ENCODE measurements around the gene TRAF3IP1. TPM values are rescaled to one million over a fixed set of nuclear protein-coding genes. Genes with fewer than 3 reads are reported as not detected.
A peak's percentile ranks its signal among the peaks of the same experiment; 100 is the strongest.
"Not testable (repeated sequence)": the region's sequence is repeated elsewhere in the genome, so short reads cannot be mapped to it uniquely, and the experiment has no call there.

The TRAF3IP1 gene
- total and polyA plus RNA-seq, 2 donors = 9.6 to 13.6 TPM

DNA sequence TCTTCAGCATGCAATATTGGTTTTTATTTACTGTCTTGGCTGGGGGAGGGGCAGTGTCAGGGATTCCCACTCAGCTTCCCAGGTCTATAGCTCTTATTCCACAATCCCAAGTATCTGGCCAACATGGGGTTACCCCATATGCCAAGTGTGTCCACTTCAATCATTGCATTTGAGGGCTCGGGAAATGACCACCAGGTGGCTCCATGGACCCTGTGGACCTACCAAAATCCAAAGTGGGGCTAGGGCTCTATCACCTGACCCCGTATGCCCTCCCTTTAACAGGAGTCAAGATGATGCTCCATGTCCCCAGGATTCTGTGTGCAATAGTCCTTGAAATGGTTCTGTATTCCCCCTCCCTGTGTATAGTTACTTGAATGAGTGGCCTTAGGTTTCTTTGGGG lies 12.1 kb upstream of the TRAF3IP1 start:
- Histone ChIP-seq H3K4me3 (ENCODE audit: low read depth, low read length) (no peak overlapping the region), H3K4me1 (ENCODE audit: insufficient read depth) (no peaks in the 10 kb centered on the region), H3K36me3 (ENCODE audit: insufficient read depth) (no peaks in the 10 kb centered on the region), H3K27ac (ENCODE audit: low read depth) (no peak overlapping the region)
- 65% methylated on average over 2 of the region's 2 CpGs for WGBS
- no peak for DNase-seq (ENCODE audit: extremely low spot score)

DNA sequence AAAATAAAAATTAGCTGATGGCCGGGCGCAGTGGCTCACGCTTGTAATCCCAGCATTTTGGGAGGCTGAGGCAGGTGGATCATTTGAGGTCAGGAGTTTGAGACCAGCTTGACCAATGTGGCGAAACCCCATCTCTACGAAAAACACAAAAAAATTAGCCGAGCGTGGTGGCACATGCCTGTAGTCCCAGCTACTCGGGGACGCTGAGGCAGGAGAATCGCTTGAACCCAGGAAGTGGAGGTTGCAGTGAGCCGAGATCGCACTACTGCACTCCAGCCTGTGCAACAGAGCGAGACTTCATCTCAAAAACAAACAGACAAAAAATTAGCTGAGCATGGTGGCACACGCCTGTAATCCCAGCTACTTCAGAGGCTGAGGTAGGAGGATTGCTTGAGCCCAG lies 9.6 kb upstream of the TRAF3IP1 start:
- not testable (repeated sequence) for H3K4me1 ChIP-seq (ENCODE audit: insufficient read depth); H3K27ac ChIP-seq (ENCODE audit: low read depth); DNase-seq (ENCODE audit: extremely low spot score); H3K4me3 ChIP-seq (ENCODE audit: low read depth, low read length); H3K36me3 ChIP-seq (ENCODE audit: insufficient read depth)
- WGBS = 88% methylated on average over 14 of the region's 14 CpGs

DNA sequence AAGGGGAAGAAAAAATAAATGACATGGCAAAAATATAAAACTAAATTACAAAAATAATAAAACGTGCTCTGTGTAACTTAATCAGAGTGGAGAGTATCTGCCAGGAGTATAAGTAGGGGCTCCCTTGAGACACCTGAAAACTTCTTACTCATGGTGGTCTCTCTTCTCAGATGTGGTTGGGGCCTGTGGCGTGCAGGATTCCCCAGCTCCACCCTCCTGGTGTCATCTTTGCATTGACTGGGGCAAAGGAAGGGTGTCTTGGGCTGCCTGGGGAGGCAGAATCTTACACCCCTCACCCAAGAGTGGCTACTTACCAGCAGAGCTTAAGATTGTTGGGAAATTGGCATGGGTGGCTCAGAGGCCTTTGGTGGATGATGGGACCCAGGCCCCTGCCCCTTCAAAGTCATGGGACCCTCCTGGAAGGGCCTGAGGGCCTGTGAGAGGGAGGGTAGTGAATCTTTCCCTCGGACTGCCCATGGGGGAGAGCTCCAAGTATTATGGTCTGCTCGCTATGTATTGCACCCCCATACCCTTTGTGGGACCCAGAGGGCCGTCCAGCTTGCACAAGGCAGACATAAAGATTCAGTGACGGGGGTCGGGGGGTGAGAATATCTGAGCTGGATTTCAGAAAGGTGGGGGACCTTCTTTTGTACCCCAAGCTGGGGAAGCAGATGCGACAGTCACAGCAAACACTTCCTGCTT lies 6.9 kb upstream of the TRAF3IP1 start:
- Histone ChIP-seq H3K4me1 (ENCODE audit: insufficient read depth) (no peaks in the 10 kb centered on the region), H3K4me3 (ENCODE audit: low read depth, low read length) (no peak overlapping the region), H3K36me3 (ENCODE audit: insufficient read depth) (no peaks in the 10 kb centered on the region), H3K27ac (ENCODE audit: low read depth) (no peak overlapping the region)
- WGBS = 89% methylated on average over 8 of the region's 8 CpGs
- DNase-seq (ENCODE audit: extremely low spot score) = no peak

DNA sequence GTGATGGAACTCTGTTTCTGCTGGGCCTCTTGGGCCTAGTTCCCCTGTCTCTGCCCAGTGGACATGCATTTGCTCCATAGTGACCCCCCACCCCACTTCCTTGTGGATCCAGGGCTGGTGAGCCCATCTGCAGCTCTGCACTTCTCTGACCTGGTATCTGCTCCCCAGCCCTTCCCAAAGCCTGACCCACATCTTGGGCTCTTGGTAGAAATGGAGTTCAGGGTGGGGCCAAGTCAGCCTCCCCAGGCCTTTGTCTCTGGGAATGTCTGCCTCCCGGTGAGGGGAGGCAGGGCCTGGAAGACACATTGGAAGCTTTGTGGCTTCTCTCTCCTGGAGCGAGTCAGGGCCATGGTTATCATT lies 6.3 kb upstream of the TRAF3IP1 start:
- Histone ChIP-seq H3K4me1 (ENCODE audit: insufficient read depth) (no peaks in the 10 kb centered on the region), H3K36me3 (ENCODE audit: insufficient read depth) (no peaks in the 10 kb centered on the region), H3K4me3 (ENCODE audit: low read depth, low read length) (no peak overlapping the region), H3K27ac (ENCODE audit: low read depth) (no peak overlapping the region)
- DNase-seq (ENCODE audit: extremely low spot score) = no peak
- WGBS = 70% methylated on average over 2 of the region's 2 CpGs

DNA sequence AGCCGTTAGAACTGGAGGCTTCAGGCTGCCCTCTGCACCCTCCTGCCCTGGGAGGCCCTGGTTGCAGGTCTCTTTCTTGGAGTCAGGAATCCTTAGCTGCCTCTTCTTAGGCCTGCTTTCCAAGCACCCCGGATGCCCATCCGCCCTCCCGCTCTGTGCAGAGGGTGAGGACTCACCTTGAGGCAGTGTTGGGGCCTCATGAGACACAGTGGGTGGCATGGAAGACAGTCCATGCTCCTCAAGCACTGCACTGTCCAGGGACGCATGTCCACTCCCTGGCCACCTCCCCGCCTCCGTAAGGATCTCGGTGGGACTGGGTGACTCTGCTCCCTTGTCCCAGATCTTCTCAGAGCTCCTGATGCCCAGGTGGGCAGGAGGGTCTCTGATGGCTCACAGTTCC lies 5.7 kb upstream of the TRAF3IP1 start:
- H3K36me3 ChIP-seq (ENCODE audit: insufficient read depth) = no peaks in the 10 kb centered on the region
- H3K27ac ChIP-seq (ENCODE audit: low read depth) = no peak overlapping the region
- no peak overlapping the region for H3K4me3 ChIP-seq (ENCODE audit: low read depth, low read length)
- DNase-seq (ENCODE audit: extremely low spot score) = no peak
- no peaks in the 10 kb centered on the region for H3K4me1 ChIP-seq (ENCODE audit: insufficient read depth)
- WGBS = 97% methylated on average over 8 of the region's 8 CpGs

DNA sequence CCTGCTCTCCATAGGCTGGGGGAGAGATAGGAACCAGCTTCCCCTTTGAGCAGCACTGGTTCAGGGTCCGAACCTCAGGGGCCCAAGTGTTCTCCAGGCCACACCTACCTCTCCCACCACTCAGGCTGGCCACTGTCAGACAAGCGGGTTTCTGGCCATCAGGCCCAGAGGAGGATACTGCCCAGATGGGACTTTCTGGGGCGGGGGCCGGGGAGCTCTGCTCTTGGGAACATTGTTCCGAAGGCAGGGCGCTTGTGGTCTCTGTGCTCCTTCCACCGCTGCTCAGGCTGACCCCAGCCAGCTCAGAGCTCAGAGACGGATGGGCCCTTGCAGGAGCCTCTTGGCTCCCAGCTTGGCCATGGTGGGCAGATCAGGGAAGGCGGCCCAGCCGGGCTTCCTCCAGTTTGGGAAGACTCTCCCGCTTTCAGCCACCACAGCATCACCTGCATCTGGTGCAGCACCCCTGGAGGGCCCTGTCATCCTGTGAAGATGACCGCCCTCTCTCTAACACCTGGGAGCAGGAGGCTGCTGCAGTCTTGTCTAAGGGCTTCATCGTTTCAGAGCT lies 5.2 kb upstream of the TRAF3IP1 start:
- no peak for DNase-seq (ENCODE audit: extremely low spot score)
- Histone ChIP-seq H3K4me3 (ENCODE audit: low read depth, low read length) (no peak overlapping the region), H3K4me1 (ENCODE audit: insufficient read depth) (no peaks in the 10 kb centered on the region), H3K36me3 (ENCODE audit: insufficient read depth) (no peaks in the 10 kb centered on the region), H3K27ac (ENCODE audit: low read depth) (no peak overlapping the region)
- WGBS = 95% methylated on average over 13 of the region's 13 CpGs

DNA sequence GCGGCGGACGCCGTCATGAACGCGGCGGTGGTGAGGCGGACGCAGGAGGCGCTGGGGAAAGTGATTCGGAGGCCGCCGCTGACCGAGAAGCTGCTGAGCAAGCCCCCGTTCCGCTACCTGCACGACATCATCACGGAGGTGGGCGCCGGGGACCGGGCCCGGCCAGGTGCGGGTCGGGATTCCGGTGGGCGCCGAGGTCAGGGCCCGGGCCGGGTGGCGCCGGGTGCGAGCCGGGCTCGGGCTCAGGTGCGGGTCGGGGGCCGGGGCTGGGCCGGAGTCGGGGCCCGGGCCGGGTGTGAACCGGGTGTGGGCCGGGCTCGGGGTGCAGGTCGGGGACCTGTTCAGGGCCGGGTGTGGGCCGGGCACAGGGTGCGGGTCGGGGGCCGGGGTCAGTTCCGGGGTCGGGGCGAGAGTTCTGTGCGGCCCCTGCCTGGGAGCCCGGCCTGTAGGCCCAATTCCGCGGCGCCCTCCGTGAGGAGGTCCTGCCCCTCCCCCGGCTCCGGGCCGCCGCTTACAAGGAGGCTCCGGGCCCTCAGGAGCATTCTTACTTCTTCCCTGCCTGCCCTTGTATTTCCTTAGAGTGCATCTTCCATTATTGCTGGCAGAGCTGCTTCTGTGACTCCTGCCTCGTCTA lies 447 bp downstream of the TRAF3IP1 start:
- WGBS = 1% methylated on average over 65 of the region's 65 CpGs
- DNase-seq (ENCODE audit: extremely low spot score) = no peak

DNA sequence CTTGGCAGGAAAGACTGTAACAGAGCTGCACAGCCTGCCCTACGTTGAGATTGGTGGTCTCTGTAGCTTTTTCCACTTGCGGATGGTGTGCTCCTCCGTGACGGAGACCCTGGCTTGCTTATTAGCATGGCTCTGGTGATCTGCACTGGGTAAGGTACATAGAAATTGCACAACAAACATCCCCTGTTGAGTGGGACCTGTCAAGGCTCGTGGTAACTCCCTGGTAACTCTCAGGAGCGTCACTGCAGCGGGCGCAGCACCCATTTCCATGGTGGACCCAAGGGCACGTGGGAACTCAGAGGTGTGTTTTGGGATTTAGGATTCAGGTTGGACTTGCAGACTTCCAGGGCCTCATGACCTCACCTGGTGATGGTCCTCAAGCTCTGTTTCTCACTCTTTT lies 1.1 kb downstream of the TRAF3IP1 start:
- Histone ChIP-seq H3K4me3 (ENCODE audit: low read depth, low read length) (peak overlapping the region; percentile 98), H3K27ac (ENCODE audit: low read depth) (no peak overlapping the region), H3K36me3 (ENCODE audit: insufficient read depth) (no peaks in the 10 kb centered on the region), H3K4me1 (ENCODE audit: insufficient read depth) (no peaks in the 10 kb centered on the region)
- 66% methylated on average over 9 of the region's 9 CpGs for WGBS
- DNase-seq (ENCODE audit: extremely low spot score) = no peak

More for the DNA sequence above, 447 bp downstream of the TRAF3IP1 start:
- Histone ChIP-seq H3K4me1 (ENCODE audit: insufficient read depth) (no peaks in the 10 kb centered on the region), H3K36me3 (ENCODE audit: insufficient read depth) (no peaks in the 10 kb centered on the region), H3K4me3 (ENCODE audit: low read depth, low read length) (peak overlapping the region; percentile 98), H3K27ac (ENCODE audit: low read depth) (no peak overlapping the region)

DNA sequence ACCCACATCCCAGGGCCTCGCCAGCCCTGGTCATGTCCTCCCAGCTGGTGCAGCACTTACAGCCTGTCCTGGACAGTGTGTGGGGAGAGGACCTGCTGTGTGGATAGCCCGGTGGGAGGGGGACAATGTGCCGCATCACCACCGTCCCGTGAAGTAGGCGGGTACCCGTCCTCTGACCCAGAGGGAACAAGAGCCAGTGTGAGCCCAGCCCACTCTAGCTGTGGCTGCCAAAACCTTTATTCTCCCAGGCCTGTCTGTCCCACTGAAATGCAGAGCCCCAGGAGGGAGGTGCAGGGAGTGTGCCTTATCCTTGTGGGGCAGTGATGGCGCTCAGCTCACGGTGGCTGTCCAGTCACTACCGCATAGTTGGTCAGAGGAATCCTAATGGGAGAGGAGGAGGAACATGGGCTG lies 1.7 kb downstream of the TRAF3IP1 start:
- Histone ChIP-seq H3K4me3 (ENCODE audit: low read depth, low read length) (no peak overlapping the region), H3K4me1 (ENCODE audit: insufficient read depth) (no peaks in the 10 kb centered on the region), H3K27ac (ENCODE audit: low read depth) (no peak overlapping the region), H3K36me3 (ENCODE audit: insufficient read depth) (no peaks in the 10 kb centered on the region)
- WGBS = 88% methylated on average over 10 of the region's 10 CpGs
- DNase-seq (ENCODE audit: extremely low spot score) = no peak

DNA sequence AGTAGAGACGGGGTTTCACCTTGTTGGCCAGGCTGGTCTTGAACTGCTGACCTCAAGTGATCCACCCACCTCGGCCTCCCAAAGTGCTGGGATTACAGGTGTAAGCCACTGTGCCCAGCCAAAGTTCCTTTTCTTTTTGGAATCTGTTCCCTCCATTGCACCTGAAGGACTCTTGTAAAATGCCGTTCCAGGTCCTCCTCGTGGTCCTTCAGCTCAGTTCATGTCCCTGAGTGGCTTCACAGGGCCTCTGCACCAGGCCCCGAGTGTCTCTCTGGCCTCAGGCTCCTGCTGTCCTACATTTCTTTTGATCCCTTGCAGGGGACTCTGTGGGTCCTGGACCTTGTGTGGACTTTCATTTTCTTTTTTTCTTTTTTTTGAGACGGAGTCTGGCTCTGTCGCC lies 3.9 kb downstream of the TRAF3IP1 start:
- not testable (repeated sequence) for DNase-seq (ENCODE audit: extremely low spot score)

DNA sequence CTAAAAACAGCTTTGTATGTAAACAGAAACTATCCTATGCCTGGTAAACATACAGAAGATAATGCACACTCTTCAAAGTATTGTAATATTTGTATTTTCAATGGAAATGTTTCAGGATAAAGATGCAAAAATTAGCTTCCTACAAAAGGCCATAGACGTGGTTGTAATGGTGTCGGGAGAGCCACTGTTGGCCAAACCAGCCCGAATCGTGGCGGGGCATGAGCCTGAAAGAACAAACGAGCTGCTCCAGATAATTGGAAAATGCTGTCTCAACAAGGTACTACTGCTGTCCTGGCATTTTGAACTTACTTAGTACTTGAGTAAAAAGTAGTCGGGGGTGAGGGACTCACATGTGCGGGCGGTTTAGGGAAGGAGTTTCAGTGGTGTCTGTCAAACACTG lies 5.4 kb downstream of the TRAF3IP1 start:
- H3K4me3 ChIP-seq (ENCODE audit: low read depth, low read length) = no peak overlapping the region
- WGBS = 86% methylated on average over 9 of the region's 9 CpGs
- H3K36me3 ChIP-seq (ENCODE audit: insufficient read depth) = no peaks in the 10 kb centered on the region
- no peak overlapping the region for H3K27ac ChIP-seq (ENCODE audit: low read depth)
- no peak for DNase-seq (ENCODE audit: extremely low spot score)
- no peaks in the 10 kb centered on the region for H3K4me1 ChIP-seq (ENCODE audit: insufficient read depth)

More for the DNA sequence above, 3.9 kb downstream of the TRAF3IP1 start:
- not testable (repeated sequence) for H3K4me1 ChIP-seq (ENCODE audit: insufficient read depth); H3K4me3 ChIP-seq (ENCODE audit: low read depth, low read length); H3K27ac ChIP-seq (ENCODE audit: low read depth); H3K36me3 ChIP-seq (ENCODE audit: insufficient read depth)
- WGBS = 96% methylated on average over 7 of the region's 7 CpGs

DNA sequence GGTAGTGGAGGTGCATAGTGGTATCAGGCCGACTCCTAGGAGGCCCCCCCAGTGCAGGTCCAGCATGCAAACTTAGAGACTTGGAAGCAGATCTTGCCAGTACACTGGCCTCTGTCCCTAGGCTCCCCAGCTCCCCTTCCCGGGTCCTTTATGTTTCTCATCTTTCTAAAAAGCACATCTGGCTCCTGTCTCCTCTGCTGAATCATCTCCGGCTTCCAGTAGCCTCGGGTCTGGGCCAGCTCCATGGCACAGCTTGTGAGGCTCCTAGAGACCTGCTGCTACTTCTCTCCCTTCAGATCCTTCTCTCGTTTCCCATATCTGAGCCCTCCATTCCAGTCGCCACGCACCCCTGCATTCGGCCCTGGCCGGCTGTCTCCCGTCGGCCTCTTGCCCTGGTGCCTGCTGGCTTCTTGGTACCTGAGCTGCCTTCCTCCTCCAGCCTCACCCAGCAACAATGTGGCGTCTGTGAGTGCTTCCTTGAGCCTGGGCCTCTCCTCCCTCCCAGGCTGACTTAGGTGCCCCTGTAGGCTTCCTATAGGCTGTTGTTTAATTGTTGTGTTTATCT lies 6.6 kb downstream of the TRAF3IP1 start:
- WGBS = 93% methylated on average over 12 of the region's 12 CpGs

DNA sequence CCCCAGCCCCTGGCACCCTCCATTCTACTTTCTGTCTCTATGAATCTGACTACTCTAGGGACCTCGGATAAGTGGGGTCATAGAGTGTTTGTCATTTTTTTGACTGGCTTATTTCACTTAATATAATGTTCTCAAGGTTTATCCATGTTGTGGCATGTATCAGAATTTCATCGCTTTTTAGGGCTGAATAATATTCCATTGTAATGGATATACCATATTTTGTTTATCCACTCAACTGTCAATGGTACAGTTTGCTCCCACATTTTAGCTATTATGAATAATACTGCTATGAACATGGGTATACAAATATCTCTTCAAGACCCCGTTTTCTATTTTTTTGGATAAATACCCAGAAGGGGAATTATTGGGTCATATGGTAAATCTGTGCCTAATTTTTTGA lies 7.4 kb downstream of the TRAF3IP1 start:
- no peak overlapping the region for H3K4me3 ChIP-seq (ENCODE audit: low read depth, low read length)
- no peaks in the 10 kb centered on the region for H3K36me3 ChIP-seq (ENCODE audit: insufficient read depth)
- 98% methylated on average over 3 of the region's 3 CpGs for WGBS
- H3K27ac ChIP-seq (ENCODE audit: low read depth) = no peak overlapping the region
- no peaks in the 10 kb centered on the region for H3K4me1 ChIP-seq (ENCODE audit: insufficient read depth)
- no peak for DNase-seq (ENCODE audit: extremely low spot score)

More for the DNA sequence above, 6.6 kb downstream of the TRAF3IP1 start:
- Histone ChIP-seq H3K27ac (ENCODE audit: low read depth) (no peak overlapping the region), H3K4me1 (ENCODE audit: insufficient read depth) (no peaks in the 10 kb centered on the region), H3K36me3 (ENCODE audit: insufficient read depth) (no peaks in the 10 kb centered on the region), H3K4me3 (ENCODE audit: low read depth, low read length) (no peak overlapping the region)
- DNase-seq (ENCODE audit: extremely low spot score) = no peak

DNA sequence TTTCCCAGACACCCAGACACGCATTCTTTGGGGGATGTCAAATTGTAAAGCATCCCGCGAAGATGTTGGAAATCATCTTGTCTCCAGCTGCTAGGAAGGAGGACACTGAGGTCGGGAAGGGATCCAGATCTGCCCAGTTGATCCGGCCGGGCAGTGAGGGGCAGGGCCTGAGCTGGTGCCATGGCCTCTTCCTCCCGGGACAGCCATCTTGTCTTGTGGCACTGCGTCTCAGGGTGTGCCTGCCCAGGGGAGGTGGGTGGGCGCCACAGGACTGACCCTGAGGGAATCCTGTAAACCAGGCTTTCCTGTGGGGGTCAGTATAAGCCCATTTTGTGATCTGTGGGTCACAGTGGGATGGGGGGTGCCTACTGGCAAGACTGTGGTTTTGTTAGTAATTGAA lies 10.1 kb downstream of the TRAF3IP1 start:
- 91% methylated on average over 9 of the region's 9 CpGs for WGBS

More for the DNA sequence above, 10.1 kb downstream of the TRAF3IP1 start:
- H3K36me3 ChIP-seq (ENCODE audit: insufficient read depth) = no peaks in the 10 kb centered on the region
- H3K27ac ChIP-seq (ENCODE audit: low read depth) = no peak overlapping the region
- no peak overlapping the region for H3K4me3 ChIP-seq (ENCODE audit: low read depth, low read length)
- no peaks in the 10 kb centered on the region for H3K4me1 ChIP-seq (ENCODE audit: insufficient read depth)
- DNase-seq (ENCODE audit: extremely low spot score) = no peak

Measured in urinary bladder (tissue), 4 donors.